ENCODE data around the gene AFF2.

The AFF2 gene

DNA sequence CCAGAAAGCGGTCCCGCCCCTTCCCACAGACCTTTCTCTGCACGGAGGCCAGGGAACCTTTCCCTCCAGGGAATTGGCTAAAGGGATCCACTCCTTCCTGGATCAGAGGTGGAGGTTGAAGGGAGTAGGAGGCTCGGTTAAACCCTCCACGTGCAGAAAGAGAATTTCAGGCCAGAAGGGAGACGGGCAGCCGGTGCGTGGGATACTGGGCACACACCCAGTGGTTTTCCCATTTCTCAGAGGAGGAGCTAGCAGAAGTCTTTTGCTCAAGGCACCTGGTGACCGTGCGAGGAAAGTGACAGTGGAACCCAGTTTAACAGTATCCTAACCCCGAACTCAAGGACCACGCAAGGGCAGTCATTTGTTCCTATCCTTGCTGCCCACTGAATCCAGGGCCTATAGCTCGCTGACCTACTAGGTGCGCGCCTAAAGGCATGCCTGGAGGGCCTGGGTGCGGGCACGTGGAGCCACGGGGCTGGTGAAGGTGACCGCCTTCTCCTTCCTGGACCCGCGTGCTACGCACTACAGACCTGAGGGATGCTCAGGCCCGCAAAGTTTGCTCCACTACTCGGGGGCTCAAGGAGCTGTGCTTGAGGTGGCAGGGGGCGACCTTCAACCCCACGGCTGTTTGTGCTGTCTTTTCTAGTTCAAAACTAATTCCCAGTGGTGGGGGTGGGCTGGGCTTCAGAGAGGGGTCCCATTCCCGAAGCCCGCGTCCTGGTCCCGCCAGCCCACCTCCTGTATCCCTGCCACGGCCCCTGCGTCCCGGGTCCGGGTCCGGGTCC is 587 bp upstream of the AFF2 start:
- Histone ChIP-seq H3K36me3 (ENCODE audit: control insufficient read depth, insufficient read depth, low read length) (no peaks in the 10 kb centered on the region), H3K4me2 (ENCODE audit: low read length) (no peak overlapping the region)
- TF ChIP-seq, protein P1, sequence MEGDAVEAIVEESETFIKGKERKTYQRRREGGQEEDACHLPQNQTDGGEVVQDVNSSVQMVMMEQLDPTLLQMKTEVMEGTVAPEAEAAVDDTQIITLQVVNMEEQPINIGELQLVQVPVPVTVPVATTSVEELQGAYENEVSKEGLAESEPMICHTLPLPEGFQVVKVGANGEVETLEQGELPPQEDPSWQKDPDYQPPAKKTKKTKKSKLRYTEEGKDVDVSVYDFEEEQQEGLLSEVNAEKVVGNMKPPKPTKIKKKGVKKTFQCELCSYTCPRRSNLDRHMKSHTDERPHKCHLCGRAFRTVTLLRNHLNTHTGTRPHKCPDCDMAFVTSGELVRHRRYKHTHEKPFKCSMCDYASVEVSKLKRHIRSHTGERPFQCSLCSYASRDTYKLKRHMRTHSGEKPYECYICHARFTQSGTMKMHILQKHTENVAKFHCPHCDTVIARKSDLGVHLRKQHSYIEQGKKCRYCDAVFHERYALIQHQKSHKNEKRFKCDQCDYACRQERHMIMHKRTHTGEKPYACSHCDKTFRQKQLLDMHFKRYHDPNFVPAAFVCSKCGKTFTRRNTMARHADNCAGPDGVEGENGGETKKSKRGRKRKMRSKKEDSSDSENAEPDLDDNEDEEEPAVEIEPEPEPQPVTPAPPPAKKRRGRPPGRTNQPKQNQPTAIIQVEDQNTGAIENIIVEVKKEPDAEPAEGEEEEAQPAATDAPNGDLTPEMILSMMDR (IDR thresholded peaks at IDR 0.05): no peak

DNA sequence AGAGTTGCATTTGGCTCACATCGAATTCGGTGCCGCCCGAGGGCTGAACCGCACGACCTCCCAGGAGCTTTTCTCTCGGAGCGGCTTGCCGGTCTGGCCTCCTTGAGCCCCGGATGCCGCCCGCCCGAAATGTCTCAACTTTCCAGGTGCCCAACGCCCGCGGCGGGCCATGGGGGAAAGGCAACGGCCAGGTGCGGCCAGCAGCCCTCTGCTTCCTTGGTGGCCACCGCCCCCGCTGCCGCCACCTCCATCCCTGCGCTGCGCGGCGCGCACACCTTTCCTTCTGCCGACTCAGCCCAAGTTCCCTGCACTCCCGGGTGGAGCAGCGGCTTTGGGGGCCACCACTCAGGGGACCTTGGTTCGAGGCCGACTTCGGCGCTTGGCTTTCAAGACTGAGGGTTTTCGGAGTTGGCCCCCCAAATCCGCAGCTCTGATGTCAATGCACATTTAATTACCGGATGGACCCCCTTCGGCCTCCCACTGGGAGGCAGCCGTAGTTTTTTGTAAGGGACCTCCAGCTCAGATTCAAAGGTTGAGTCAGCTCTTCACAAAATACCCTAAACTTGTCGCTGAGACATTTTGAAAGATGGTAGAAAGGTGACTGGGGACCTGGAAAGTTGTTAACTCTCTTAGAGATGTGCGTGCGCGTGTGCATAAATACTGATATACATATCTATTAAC is 1.1 kb downstream of the AFF2 start:
- no peak overlapping the region for H3K27ac ChIP-seq
- H3K36me3 ChIP-seq (ENCODE audit: control insufficient read depth, insufficient read depth, low read length): no peaks in the 10 kb centered on the region
- H3K9ac ChIP-seq: no peak overlapping the region
- peak overlapping the region; percentile 42 for H3K4me3 ChIP-seq (ENCODE audit: low read depth, low read length)
- H2AFZ ChIP-seq: peak overlapping the region; percentile 68
- no peaks in the 10 kb centered on the region for H3K27me3 ChIP-seq (ENCODE audit: control insufficient read depth, insufficient read depth, low read length)
- TF ChIP-seq, protein P1 (IDR thresholded peaks at IDR 0.05): no peak
- no peaks in the 10 kb centered on the region for H3K4me1 ChIP-seq
- H3K79me2 ChIP-seq: no peaks in the 10 kb centered on the region
- peak overlapping the region; percentile 59 for H3K4me2 ChIP-seq (ENCODE audit: low read length)
- H3K9me3 ChIP-seq (ENCODE audit: control insufficient read depth, low read length): no peaks in the 10 kb centered on the region

More for the DNA sequence above, 587 bp upstream of the AFF2 start:
- no peak overlapping the region for H3K4me3 ChIP-seq (ENCODE audit: low read depth, low read length)
- no peak overlapping the region for H3K27ac ChIP-seq
- H3K79me2 ChIP-seq: no peaks in the 10 kb centered on the region
- no peaks in the 10 kb centered on the region for H3K4me1 ChIP-seq
- no peaks in the 10 kb centered on the region for H3K9me3 ChIP-seq (ENCODE audit: control insufficient read depth, low read length)
- no peak overlapping the region for H2AFZ ChIP-seq
- no peak overlapping the region for H3K9ac ChIP-seq
- no peaks in the 10 kb centered on the region for H3K27me3 ChIP-seq (ENCODE audit: control insufficient read depth, insufficient read depth, low read length)

DNA sequence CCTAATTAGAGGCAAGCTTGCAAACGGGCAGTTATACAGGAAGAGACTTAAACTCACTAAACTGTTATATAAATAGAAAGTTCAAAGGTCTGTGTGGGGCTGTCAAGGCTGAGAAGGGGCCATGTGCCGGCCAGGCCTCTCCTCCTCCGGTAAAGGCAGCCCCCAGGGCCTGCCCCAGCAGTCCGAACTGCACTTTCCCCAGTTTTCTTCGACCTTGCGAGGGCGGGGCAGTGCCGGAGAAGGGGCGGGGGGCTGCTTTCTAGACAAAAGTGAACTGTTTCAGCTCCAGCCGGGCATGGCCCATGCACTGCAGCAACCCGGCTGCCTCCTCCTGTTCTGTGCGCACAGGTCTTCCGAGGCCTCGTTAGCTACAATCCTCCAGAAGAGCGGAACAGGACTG is 4.1 kb downstream of the AFF2 start:
- H3K9ac ChIP-seq: no peak overlapping the region
- no peak overlapping the region for H2AFZ ChIP-seq
- H3K9me3 ChIP-seq (ENCODE audit: control insufficient read depth, low read length): no peaks in the 10 kb centered on the region
- H3K79me2 ChIP-seq: no peaks in the 10 kb centered on the region
- no peaks in the 10 kb centered on the region for H3K27me3 ChIP-seq (ENCODE audit: control insufficient read depth, insufficient read depth, low read length)
- H3K4me2 ChIP-seq (ENCODE audit: low read length): no peak overlapping the region
- no peaks in the 10 kb centered on the region for H3K4me1 ChIP-seq
- TF ChIP-seq, protein P1 (IDR thresholded peaks at IDR 0.05): no peak
- no peak overlapping the region for H3K4me3 ChIP-seq (ENCODE audit: low read depth, low read length)
- H3K27ac ChIP-seq: no peak overlapping the region
- no peaks in the 10 kb centered on the region for H3K36me3 ChIP-seq (ENCODE audit: control insufficient read depth, insufficient read depth, low read length)

DNA sequence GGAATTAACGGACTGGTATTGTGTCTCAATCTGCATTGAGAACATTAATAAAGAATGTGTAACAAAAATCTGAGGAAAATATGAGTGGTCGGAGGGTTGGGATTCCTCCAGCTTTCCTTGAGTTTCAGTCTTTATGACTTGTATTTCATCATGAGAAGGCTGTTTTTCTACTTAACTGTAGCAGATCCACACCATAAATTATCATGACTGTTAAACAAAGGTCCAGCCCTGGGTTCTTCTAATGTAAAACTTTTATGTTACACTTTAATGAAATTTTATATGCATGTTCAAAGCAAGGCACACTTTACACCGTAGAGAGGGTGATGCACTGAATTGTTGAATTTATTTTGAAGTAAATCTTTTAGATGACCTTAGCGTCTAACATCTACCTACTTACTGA is 7.0 kb downstream of the AFF2 start:
- no peak overlapping the region for H2AFZ ChIP-seq
- no peak overlapping the region for H3K4me2 ChIP-seq (ENCODE audit: low read length)
- H3K27ac ChIP-seq: no peak overlapping the region
- no peak overlapping the region for H3K9ac ChIP-seq
- no peaks in the 10 kb centered on the region for H3K27me3 ChIP-seq (ENCODE audit: control insufficient read depth, insufficient read depth, low read length)
- no peaks in the 10 kb centered on the region for H3K9me3 ChIP-seq (ENCODE audit: control insufficient read depth, low read length)
- no peak overlapping the region for H3K4me3 ChIP-seq (ENCODE audit: low read depth, low read length)
- H3K36me3 ChIP-seq (ENCODE audit: control insufficient read depth, insufficient read depth, low read length): no peaks in the 10 kb centered on the region
- TF ChIP-seq, protein P1 (IDR thresholded peaks at IDR 0.05): no peak
- no peaks in the 10 kb centered on the region for H3K79me2 ChIP-seq
- no peaks in the 10 kb centered on the region for H3K4me1 ChIP-seq
